ENCODE data around the gene TRIM72.

DNA sequence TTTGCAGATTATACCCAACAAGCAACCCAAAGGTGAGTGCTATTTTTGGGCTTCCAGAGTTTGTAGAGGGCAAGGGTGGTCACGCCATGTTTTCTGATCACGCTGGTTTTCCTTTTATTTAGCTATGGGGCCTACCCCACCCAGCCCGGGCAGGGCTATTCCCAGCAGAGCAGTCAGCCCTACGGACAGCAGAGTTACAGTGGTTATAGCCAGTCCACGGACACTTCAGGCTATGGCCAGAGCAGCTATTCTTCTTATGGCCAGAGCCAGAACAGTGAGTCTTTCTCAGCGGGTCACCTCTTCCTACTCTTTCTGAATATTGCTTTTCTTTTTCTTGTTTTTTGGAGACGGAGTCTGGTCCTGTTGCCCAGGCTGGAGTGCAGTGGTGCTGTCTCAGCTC lies 31.5 kb upstream of the TRIM72 start:
- TF ChIP-seq CTCF (IDR thresholded peaks at IDR 0.05) (no peak), EP300 (IDR thresholded peaks at IDR 0.05) (no peak), POLR2A (IDR thresholded peaks at IDR 0.05) (no peak)
